ENCODE data around the gene NCBP2. TPM values are rescaled to one million over a fixed set of nuclear protein-coding genes. Genes with fewer than 3 reads are reported as not detected.

Gene NCBP2
- total RNA-seq, 1 experiment from 2014 or later: 120 TPM

DNA sequence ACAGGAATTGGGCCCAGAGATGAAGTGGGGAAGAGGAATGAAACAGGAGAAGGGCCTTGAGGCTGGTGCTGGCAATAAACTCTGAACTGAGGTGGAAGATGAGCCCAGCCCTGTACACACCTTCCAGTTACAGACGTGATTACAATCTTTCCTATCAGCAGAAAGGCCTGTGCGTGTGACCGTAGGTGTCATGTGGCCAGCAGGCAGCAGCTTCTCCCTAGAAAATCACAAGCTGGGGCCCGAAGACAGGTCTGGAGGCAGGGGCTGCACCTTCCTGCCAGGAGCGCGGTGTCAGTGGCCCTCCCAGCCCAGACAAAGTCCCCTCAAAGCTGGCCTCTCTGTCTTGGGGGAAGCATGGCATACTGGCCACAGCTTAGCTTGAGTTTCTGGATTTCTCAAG, 43.0 kb upstream of the NCBP2 start:
- H3K4me1 Mint-ChIP-seq: peaks cover 0 to 3% of the 10 kb centered on the region in 2 experiments; a peak in 1 of 4 replicates
- no peak overlapping the region for H3K56ac ChIP-seq (ENCODE audit: insufficient read length, low read depth, low read length)
- WGBS (ENCODE audit: extremely low coverage, insufficient read length, low lambda C conversion rate): no CpG with 5 or more reads among the region's 6 CpGs
- no peaks in the 10 kb centered on the region for H3K9me3 ChIP-seq (ENCODE audit: control insufficient read depth, low read depth, low read length)
- peaks cover 2% of the 10 kb centered on the region for H3K27me3 Mint-ChIP-seq (ENCODE audit: low read depth)
- H3K18ac ChIP-seq (ENCODE audit: insufficient read length, low read depth, low read length): no peak overlapping the region
- H3K36me3 Mint-ChIP-seq (ENCODE audit: insufficient read depth in 1 of 3, low read depth in 3 of 3): peaks cover 0 to 9% (median 8%) of the 10 kb centered on the region in 3 experiments; a peak in 3 of 7 replicates
- H4K8ac ChIP-seq (replicated peaks; ENCODE audit: insufficient read length, low read depth, low read length): no peak overlapping the region
- H2BK12ac ChIP-seq (ENCODE audit: insufficient read length, low read depth, low read length): no peak overlapping the region
- H3K9me3 Mint-ChIP-seq: peaks cover 11 to 14% of the 10 kb centered on the region in 2 experiments
- no peaks in the 10 kb centered on the region for H3K79me1 ChIP-seq (ENCODE audit: insufficient read depth, low read depth, low read length, poor library complexity, severe bottlenecking)
- no peak for DNase-seq
- H2AK5ac ChIP-seq (ENCODE audit: insufficient read length, low read length): no peak overlapping the region
- H2BK20ac ChIP-seq (ENCODE audit: low read depth, low read length, poor library complexity, severe bottlenecking): no peak overlapping the region
- no peak overlapping the region for H3K4me3 Mint-ChIP-seq
- H3K23me2 ChIP-seq (ENCODE audit: insufficient read length, low read depth, low read length, poor library complexity, severe bottlenecking): no peaks in the 10 kb centered on the region
- no peaks in the 10 kb centered on the region for H4K20me1 ChIP-seq (ENCODE audit: control insufficient read depth, insufficient read depth, insufficient read length)
- no peak overlapping the region for H2AFZ ChIP-seq (ENCODE audit: low read length)
- no peak overlapping the region for H3K14ac ChIP-seq (ENCODE audit: insufficient read depth, low read length)
- no peaks in the 10 kb centered on the region for H3K27me3 ChIP-seq (ENCODE audit: insufficient read depth, low read length)
- H4K91ac ChIP-seq (ENCODE audit: insufficient read length, low read depth, low read length): no peak overlapping the region
- no peak overlapping the region for H3K27ac ChIP-seq (ENCODE audit: insufficient read length, low read depth, low read length)
- H3K4me1 ChIP-seq (ENCODE audit: insufficient read depth, low read length): no peaks in the 10 kb centered on the region
- TF ChIP-seq, protein P1, sequence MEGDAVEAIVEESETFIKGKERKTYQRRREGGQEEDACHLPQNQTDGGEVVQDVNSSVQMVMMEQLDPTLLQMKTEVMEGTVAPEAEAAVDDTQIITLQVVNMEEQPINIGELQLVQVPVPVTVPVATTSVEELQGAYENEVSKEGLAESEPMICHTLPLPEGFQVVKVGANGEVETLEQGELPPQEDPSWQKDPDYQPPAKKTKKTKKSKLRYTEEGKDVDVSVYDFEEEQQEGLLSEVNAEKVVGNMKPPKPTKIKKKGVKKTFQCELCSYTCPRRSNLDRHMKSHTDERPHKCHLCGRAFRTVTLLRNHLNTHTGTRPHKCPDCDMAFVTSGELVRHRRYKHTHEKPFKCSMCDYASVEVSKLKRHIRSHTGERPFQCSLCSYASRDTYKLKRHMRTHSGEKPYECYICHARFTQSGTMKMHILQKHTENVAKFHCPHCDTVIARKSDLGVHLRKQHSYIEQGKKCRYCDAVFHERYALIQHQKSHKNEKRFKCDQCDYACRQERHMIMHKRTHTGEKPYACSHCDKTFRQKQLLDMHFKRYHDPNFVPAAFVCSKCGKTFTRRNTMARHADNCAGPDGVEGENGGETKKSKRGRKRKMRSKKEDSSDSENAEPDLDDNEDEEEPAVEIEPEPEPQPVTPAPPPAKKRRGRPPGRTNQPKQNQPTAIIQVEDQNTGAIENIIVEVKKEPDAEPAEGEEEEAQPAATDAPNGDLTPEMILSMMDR (conservative IDR thresholded peaks at IDR 0.05): no peak
- H3K4me2 ChIP-seq (ENCODE audit: insufficient read depth, insufficient read length, low read length): no peak overlapping the region
- H3T11ph ChIP-seq (ENCODE audit: low read length): no peak overlapping the region
- H3K79me2 ChIP-seq (ENCODE audit: insufficient read depth, low read length): no peaks in the 10 kb centered on the region
- H3K9ac ChIP-seq (ENCODE audit: extremely low read depth, insufficient read length, low read length): no peak overlapping the region
- H3K4ac ChIP-seq (ENCODE audit: low read depth, low read length): no peak overlapping the region
- H2BK15ac ChIP-seq (ENCODE audit: low read depth, low read length): no peak overlapping the region
- no peak overlapping the region for H3K27ac Mint-ChIP-seq
- H4K5ac ChIP-seq (ENCODE audit: insufficient read length, low read depth, low read length): no peak overlapping the region
- H3K23ac ChIP-seq (ENCODE audit: insufficient read length, low read depth, low read length): no peak overlapping the region
- H2BK120ac ChIP-seq (ENCODE audit: low read depth, low read length, poor library complexity, severe bottlenecking): no peak overlapping the region
- H2BK5ac ChIP-seq (ENCODE audit: insufficient read length, low read length): no peak overlapping the region
